ENCODE measurements around the gene ZNF488. TPM values are rescaled to one million over a fixed set of nuclear protein-coding genes. Genes with fewer than 3 reads are reported as not detected.

Gene ZNF488
- polyA plus RNA-seq, 1 experiment, result 0.15 TPM

DNA sequence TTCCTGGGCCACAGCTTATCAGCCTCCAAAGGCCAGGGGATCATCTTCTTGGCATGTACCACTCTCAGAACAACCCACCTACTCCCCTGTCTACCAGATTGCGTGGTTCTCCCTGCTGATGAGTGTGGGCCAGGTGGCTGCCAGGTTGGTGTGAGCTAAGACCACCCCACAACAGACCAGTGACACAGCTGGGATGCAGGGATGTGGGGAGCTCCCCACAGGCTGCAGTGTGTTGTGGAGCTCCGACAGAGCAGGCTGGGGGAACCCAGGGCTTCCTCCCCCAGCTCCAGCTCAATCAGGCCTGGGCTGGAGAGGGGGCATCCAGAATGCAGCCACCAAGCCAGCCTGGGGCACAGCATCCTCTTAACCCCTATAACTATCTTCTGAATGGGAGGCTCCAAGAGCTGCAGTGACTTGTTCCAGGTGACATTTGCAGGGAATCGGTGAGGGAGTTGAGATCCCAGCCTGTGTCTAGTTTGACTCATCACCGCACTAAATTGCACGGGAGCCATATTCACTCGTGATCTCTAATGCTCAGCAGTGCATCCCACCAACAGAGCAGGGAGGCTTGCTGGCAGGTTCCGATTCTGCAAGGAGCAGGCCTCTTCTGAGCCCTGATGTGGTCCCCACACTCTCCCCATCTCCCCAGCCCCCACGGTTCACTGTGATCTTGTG lies 62.4 kb downstream of the ZNF488 start:
- ChIA-PET CTCF (interaction anchor here (1.6 to 2.0 kb wide), 3 partner anchors 10 to 329 kb away, joined by 4 to 6 read pairs (median 5); no protein-coding TSS in a partner anchor), POLR2A (no interaction called here)
- Histone ChIP-seq H3K4me3 (ENCODE audit: low read depth, low read length) (no peak overlapping the region), H3K27me3 (ENCODE audit: control insufficient read depth, insufficient read depth, low read length) (peaks cover 3% of the 10 kb centered on the region), H3K36me3 (ENCODE audit: control insufficient read depth, insufficient read depth, low read length) (no peaks in the 10 kb centered on the region)
- no peak for DNase-seq (ENCODE audit: low read depth)
- TF ChIP-seq, protein P1, sequence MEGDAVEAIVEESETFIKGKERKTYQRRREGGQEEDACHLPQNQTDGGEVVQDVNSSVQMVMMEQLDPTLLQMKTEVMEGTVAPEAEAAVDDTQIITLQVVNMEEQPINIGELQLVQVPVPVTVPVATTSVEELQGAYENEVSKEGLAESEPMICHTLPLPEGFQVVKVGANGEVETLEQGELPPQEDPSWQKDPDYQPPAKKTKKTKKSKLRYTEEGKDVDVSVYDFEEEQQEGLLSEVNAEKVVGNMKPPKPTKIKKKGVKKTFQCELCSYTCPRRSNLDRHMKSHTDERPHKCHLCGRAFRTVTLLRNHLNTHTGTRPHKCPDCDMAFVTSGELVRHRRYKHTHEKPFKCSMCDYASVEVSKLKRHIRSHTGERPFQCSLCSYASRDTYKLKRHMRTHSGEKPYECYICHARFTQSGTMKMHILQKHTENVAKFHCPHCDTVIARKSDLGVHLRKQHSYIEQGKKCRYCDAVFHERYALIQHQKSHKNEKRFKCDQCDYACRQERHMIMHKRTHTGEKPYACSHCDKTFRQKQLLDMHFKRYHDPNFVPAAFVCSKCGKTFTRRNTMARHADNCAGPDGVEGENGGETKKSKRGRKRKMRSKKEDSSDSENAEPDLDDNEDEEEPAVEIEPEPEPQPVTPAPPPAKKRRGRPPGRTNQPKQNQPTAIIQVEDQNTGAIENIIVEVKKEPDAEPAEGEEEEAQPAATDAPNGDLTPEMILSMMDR (IDR thresholded peaks at IDR 0.05; ENCODE audit: insufficient read depth, low read depth, low read length), result no peak

DNA sequence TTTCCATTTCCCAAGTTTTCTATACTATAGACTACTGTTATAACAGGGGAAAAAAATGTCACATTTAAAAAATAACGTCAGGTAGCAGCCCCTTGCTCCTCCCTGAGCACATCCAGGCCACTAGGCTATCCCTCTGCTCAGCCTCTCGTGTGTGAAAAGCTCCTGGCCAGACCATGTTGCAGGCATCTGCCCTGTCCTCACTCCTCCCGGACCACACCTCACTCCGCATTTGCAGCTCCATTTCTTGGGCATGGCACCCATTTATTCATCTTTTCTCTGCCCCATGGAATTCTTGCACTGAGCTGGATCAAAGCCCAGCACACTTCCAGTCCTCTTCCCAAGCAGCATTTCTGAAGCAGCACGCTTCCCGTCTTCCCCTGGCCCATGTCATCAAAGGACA lies 63.3 kb downstream of the ZNF488 start:
- Histone ChIP-seq H3K27me3 (ENCODE audit: control insufficient read depth, insufficient read depth, low read length) (peaks cover 3% of the 10 kb centered on the region), H3K4me3 (ENCODE audit: low read depth, low read length) (no peak overlapping the region), H3K36me3 (ENCODE audit: control insufficient read depth, insufficient read depth, low read length) (no peaks in the 10 kb centered on the region)
- DNase-seq (ENCODE audit: low read depth), result no peak
- ChIA-PET POLR2A (interaction anchor here (0.5 kb wide), 1 partner anchor 308 kb away, joined by 6 read pairs; no protein-coding TSS in a partner anchor), CTCF (interaction anchor here (1.6 to 2.0 kb wide), 3 partner anchors 9 to 328 kb away, joined by 4 to 6 read pairs (median 5); no protein-coding TSS in a partner anchor)
- TF ChIP-seq, protein P1 (IDR thresholded peaks at IDR 0.05; ENCODE audit: insufficient read depth, low read depth, low read length), result no peak

DNA sequence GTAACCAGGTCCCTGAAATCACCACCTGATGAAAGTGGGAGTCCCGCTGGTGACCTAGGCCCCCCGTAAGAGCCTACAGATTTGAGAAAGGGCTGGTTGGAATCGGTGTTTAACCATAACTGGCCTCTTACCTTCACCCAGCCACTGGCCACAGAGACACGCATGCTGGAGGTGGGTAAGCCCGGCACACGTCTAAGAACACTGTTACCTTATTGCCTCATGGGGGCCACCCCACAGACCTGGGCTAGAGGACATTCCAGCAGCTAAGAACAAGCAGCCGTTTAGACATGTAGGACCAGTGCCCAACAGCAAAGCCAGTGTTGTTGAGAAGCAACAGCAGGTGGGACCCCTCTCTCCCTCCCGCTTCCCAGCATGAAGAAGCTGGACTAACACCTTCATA lies 64.3 kb downstream of the ZNF488 start:
- no peak for DNase-seq (ENCODE audit: low read depth)
- CTCF ChIA-PET, result interaction anchor here (1.3 to 2.0 kb wide), 2 partner anchors 21 to 287 kb away, joined by 3 to 4 read pairs; no protein-coding TSS in a partner anchor
- Histone ChIP-seq H3K27me3 (ENCODE audit: control insufficient read depth, insufficient read depth, low read length) (peaks cover 3% of the 10 kb centered on the region; the same call in 1 of the 2 replicates), H3K36me3 (ENCODE audit: control insufficient read depth, insufficient read depth, low read length) (no peaks in the 10 kb centered on the region), H3K4me3 (ENCODE audit: low read depth, low read length) (no peak overlapping the region)
- TF ChIP-seq, protein P1 (IDR thresholded peaks at IDR 0.05; ENCODE audit: insufficient read depth, low read depth, low read length), result no peak
- POLR2A ChIA-PET, result no interaction called here

DNA sequence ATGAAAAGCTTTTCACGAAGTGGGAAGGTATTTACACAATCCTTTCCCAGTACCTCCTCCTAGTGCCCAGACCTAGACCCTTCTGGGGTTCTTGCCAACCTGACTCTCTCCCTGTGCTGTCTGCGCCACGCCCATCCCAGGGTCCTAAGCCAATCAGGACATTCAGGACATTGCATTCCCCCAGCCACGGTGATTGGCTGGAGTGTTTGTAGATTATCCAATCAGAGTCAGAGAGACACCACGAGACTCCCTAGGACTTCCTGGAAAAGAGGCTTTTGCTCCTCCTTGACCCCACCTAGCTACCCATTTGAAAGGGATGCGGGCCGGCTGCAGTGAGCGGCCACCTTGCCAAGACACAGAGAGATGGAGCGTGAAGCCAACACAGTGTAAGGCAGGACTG lies 65.4 kb downstream of the ZNF488 start:
- TF ChIP-seq, protein P1 (IDR thresholded peaks at IDR 0.05; ENCODE audit: insufficient read depth, low read depth, low read length), result no peak
- DNase-seq (ENCODE audit: low read depth), result no peak
- H3K36me3 ChIP-seq (ENCODE audit: control insufficient read depth, insufficient read depth, low read length), result no peaks in the 10 kb centered on the region
- ChIA-PET CTCF (interaction anchor here (0.7 to 1.3 kb wide), 2 partner anchors 286 to 294 kb away, joined by 3 read pairs; no protein-coding TSS in a partner anchor), POLR2A (no interaction called here)
- H3K27me3 ChIP-seq (ENCODE audit: control insufficient read depth, insufficient read depth, low read length), result peaks cover 3% of the 10 kb centered on the region; the same call in 1 of the 2 replicates
- no peak overlapping the region for H3K4me3 ChIP-seq (ENCODE audit: low read depth, low read length)

DNA sequence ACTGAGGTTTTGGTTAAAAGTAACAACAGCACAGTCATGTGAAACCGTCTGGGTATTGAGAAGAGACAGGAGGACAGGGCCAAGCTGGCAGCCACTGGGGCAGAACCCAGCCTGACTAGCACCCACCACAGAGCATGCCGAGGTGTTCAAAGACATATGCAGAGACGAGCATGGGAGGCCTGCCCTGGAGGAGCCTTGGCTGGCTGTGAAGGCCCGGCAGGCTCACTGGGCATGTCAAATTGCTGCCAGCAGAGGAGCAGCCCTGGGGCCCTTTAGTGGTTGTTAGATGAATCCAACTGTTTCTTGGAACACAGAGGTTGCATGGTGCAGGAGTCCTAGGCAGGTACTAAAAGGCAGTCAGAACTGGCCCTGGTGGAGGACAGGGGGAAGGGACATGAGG lies 66.8 kb downstream of the ZNF488 start:
- DNase-seq (ENCODE audit: low read depth), result no peak
- Histone ChIP-seq H3K4me3 (ENCODE audit: low read depth, low read length) (no peak overlapping the region), H3K27me3 (ENCODE audit: control insufficient read depth, insufficient read depth, low read length) (peaks cover 3% of the 10 kb centered on the region; the same call in 1 of the 2 replicates), H3K36me3 (ENCODE audit: control insufficient read depth, insufficient read depth, low read length) (no peaks in the 10 kb centered on the region)
- ChIA-PET POLR2A (interaction anchor here (0.6 kb wide), 1 partner anchor 26 kb away, joined by 4 read pairs; no protein-coding TSS in a partner anchor), CTCF (interaction anchor here (7.6 kb wide), 1 partner anchor 291 kb away, joined by 107 read pairs; no protein-coding TSS in a partner anchor)
- TF ChIP-seq, protein P1 (IDR thresholded peaks at IDR 0.05; ENCODE audit: insufficient read depth, low read depth, low read length), result no peak
